Measurements from ENCODE around the gene NFIA.

DNA sequence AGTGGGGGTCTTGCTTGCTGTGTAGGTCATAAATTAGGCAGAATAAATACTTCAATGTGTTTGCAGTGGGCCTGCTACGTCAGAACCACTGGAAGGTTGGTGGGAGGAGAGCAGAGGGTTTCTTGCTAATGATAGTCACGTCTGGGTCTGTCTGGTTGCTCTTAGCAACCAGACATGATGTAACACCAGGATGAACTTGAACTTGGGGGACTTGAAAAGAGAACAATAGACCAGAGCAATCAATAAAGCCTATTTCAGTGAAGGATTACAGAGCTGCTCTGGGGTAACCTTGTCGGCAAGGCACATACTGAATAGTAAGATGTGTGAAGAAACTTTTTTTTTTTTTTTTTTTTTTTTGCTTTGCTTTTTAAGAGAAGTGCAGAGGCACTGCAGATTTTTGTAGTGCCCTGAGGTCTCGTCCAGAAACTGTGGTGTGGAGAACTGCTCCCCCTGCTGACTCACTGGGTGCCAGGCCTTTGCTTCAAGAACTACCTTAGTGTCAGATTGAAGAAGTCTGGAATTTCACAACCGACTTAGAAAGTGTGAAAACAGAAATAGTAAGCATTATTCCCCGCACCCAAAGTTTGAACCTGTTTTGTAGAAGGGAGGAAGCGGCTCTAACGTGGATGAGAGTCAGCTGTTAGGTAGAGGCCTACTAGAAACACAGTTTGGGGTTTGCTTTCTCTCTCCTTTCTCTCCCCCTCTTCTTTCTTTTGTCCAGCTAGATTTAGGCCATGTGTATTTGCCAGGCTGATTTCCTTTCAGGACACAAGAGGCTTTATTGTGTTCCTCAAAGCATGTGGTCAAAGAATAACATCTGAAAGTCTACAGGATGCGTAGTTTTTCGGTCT lies 371.0 kb downstream of the NFIA start:
- TF ChIP-seq CTCF (conservative IDR thresholded peaks at IDR 0.05; ENCODE audit: low read depth, low read length) (peak; percentile 90), EZH2 (IDR thresholded peaks at IDR 0.05; ENCODE audit: borderline replicate concordance, low read depth, low read length, poor library complexity, severe bottlenecking) (no peak)
